Right lobe of liver (tissue), 4 donors: Measurements from ENCODE around the gene AGRN.

ENCODE experiments used
- CTCF ChIP-seq, 4 donors: fragments of 200-600 bp in 3 of 4; fragments of 450-650 bp in 1 of 4; IDR thresholded peaks; one replicate each; pipeline versions ENCODE4 v1.5.1 to v1.8.0; 2016 to 2022; ENCODE audit warnings: antibody characterized with exemption in 4 of 4, mild to moderate bottlenecking in 2 of 4
- POLR2A ChIP-seq: fragments of 450-650 bp; IDR thresholded peaks from one replicate; pipeline ENCODE4 v1.6.1; 2017; ENCODE audit warnings: antibody characterized with exemption, mild to moderate bottlenecking
- donor health status: DM: no; HTN: no; CAD: no.
- donor health status: DM: no; HTN: no; CAD: no.
- donor health status: DM: no; HTN: yes; CAD: no.

DNA sequence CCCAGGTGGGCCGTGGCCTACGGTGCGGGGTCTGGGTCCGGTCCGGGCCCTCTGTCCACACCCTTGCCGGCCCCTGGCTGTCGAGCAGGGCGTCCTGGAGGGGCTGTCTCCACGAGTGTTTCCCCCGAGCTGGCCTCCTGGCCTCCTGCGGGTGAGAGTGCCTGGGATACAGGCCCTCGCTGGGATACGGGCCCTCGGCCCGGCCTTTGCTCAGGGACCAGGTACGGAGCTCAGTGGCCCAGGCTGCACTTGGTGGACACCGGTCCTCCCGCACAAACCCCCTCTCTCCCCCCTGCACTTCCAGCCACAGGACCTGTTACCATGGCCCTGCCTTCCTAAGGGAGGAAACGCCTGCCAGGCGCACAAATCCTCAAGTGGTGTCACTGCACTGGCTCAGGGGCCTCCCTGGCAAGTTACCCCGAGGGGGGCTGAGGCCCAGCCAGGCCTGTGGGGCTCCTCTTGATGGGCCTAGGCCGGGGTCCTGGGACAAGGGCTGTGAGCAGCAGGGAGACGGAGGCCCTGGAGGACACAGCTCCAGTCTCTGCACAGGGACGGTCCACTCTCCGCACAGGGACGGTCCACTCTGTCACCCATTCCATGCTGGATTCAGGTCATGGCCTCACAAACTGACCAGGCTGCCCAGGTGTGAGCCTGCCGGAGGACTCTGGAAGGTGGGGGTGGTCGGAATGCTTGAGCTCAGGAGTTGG, 72.4 kb downstream of the AGRN start:
- TF ChIP-seq CTCF (IDR thresholded peaks at IDR 0.05), result no peak
- no peak for TF ChIP-seq POLR2A
